RWPE1 (cell line): ENCODE measurements around the gene PPARGC1A.

Source experiments
- CTCF ChIA-PET: fragments of 350-600 bp; sonication (Branson Sonifier 250); formaldehyde crosslinking; extraction: SDS; loops from one replicate; lab custom pipeline; 2021; lab: Yijun Ruan, JAX
- POLR2A ChIA-PET: fragments of 400-600 bp; formaldehyde crosslinking; extraction: SDS; loops from one replicate; lab custom pipeline; 2020; ENCODE audit warnings: antibody characterized with exemption; ENCODE audit not compliant: low non-redundant PET; lab: Yijun Ruan, JAX
- DNase-seq: peaks from one replicate; pipeline ENCODE4 v3.0.0; 2012; ENCODE audit warnings: low spot score
- H3K27ac ChIP-seq: fragments of 450-650 bp; 2 replicates; pipeline ENCODE4 v1.5.1; 2017
- TF ChIP-seq, protein P1 (sequence below): fragments of 450-650 bp; conservative IDR thresholded peaks from 2 replicates; pipeline ENCODE4 v1.5.1; 2017; ENCODE audit warnings: low read depth, mild to moderate bottlenecking

Gene PPARGC1A

DNA sequence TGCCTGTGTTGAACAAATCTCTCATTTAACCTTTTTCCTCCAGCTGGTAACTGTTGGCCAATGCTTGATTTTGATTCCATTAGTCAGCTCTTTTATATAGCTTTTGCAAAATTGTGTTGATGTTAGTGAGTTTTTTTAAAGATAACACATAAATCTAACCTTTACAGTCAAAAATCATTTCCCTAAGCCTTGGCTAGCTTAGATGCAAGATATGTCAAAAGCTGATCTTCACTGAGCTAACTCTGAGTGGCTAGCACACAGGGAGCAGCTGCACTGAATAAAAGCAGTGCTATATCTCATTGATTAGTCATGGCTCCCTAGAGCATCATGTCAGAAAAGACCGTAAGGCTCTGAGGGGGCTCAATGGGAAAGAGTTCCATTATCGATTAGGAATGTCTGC lies 78.7 kb downstream of the PPARGC1A start:
- no peak for DNase-seq
- ChIA-PET CTCF (no interaction called here), POLR2A (no interaction called here)
- no peak overlapping the region for H3K27ac ChIP-seq
- TF ChIP-seq, protein P1, sequence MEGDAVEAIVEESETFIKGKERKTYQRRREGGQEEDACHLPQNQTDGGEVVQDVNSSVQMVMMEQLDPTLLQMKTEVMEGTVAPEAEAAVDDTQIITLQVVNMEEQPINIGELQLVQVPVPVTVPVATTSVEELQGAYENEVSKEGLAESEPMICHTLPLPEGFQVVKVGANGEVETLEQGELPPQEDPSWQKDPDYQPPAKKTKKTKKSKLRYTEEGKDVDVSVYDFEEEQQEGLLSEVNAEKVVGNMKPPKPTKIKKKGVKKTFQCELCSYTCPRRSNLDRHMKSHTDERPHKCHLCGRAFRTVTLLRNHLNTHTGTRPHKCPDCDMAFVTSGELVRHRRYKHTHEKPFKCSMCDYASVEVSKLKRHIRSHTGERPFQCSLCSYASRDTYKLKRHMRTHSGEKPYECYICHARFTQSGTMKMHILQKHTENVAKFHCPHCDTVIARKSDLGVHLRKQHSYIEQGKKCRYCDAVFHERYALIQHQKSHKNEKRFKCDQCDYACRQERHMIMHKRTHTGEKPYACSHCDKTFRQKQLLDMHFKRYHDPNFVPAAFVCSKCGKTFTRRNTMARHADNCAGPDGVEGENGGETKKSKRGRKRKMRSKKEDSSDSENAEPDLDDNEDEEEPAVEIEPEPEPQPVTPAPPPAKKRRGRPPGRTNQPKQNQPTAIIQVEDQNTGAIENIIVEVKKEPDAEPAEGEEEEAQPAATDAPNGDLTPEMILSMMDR: no peak

DNA sequence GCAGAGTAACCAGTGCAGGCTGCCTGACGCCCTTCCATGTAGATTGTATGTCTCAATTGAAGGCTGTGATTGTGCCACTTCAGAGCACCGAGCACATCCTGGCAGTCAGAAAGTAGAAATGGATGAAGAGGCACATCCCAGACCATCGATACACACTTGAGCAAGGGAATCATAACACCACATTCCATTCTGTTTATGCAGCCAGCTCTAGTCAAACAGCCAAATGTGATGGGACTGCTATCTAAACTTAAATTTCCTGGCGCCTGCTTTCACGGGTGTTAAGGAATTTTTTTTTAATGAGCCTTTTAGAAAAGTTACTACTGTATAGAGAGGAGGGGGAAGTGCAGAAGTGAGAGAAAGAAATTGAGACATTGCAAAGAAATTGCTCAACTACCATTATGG lies 84.4 kb downstream of the PPARGC1A start:
- POLR2A ChIA-PET: no interaction called here
- TF ChIP-seq, protein P1: no peak
- no peak for DNase-seq
- CTCF ChIA-PET: interaction anchor here (0.6 kb wide), 1 partner anchor 653 kb away, joined by 4 read pairs; no protein-coding TSS in a partner anchor
- H3K27ac ChIP-seq: no peak overlapping the region

DNA sequence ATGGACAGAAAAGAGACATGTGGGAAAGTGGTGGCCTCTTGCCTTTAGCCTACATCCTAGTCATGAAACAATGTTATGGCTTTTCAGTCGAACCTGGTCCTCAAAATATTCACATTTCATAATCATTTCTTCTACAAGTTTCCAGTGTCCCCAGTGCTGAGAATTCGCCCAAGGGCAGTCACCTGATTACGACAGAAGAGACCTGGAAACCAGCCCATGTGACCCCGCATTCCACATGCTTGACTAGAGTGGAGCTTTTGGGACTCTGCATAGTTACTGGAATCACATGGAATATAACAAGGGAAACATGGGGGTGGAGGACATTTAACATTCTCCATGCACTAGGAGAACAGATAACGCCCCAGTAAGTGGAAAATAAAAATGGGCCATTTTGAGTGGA lies 100.1 kb downstream of the PPARGC1A start:
- DNase-seq: no peak
- POLR2A ChIA-PET: no interaction called here
- TF ChIP-seq, protein P1: no peak
- CTCF ChIA-PET: interaction anchor here (0.7 kb wide), 1 partner anchor 85 kb away, joined by 3 read pairs; no protein-coding TSS in a partner anchor
- no peak overlapping the region for H3K27ac ChIP-seq

DNA sequence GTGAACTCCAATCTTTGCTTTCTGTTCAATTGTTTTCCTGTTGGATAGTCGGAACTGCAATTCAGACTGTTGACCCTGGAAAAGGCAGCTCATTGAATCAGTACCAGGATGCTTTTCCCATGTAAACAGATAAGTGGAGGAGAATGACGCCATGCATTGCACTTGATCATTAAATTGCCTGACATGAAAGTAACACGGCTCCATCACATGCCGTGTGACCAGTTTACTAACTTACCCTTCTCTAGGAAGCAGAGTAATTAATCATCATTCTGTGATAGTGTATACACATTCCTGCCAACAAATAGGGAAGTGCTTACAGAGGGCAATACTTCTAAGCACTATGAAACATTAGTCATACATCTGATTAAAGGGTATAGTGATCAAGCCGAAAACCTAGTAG lies 101.4 kb downstream of the PPARGC1A start:
- H3K27ac ChIP-seq: no peak overlapping the region
- CTCF ChIA-PET: no interaction called here
- TF ChIP-seq, protein P1: no peak
- POLR2A ChIA-PET: no interaction called here
- DNase-seq: no peak

DNA sequence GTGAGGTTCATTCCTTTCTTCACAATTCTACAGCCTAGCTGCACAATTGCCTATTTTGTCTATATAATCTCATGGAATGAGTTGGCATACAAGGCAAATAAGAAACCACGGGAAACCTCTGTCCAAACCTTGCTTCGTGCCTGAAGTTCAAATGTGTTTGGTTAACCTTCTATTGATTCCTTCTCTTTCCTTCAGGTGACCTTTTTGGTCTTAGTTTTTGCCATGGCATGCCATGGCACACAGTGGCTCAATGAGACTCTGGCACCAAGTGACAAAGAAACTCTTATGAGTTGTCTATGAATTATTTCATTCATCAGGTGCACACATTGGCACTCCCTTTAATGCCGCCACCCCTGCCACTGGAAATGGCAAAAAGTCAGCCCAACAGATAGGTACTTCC lies 101.8 kb downstream of the PPARGC1A start:
- H3K27ac ChIP-seq: no peak overlapping the region
- CTCF ChIA-PET: no interaction called here
- TF ChIP-seq, protein P1: no peak
- no peak for DNase-seq
- POLR2A ChIA-PET: no interaction called here

DNA sequence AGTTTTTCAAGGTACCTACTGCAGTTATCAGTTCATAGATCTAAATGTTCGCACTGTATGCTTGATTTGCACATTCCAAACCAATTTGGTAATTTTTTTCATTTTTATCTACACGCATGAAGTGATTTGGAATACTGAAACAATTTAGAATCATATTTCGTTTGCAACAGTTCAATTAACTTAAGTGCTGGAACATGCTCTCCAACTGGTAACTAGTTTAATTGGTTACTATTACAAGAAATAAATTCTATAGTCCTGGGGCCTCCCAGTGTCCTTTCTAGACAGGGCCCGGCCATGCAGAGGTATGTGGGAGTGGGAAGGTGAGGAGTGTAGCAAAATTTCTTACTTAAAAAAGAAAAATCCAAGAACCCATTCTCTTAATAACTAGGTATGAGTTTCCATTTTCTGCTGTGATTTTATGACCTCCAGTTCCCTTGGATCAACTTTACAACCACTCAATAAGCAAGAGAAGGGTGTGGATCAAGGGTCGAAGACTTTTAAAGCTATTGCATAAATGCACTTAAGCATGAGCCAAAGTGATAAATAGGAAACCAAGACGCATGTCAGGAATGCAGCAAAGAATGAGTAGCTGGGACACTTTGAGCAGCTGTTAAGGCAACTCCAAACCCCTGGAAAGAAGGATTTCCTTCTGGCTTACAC lies 106.9 kb downstream of the PPARGC1A start:
- no peak for DNase-seq
- ChIA-PET CTCF (no interaction called here), POLR2A (no interaction called here)
- H3K27ac ChIP-seq: no peak overlapping the region
- TF ChIP-seq, protein P1: no peak
